BJ (cell line): ENCODE results near the gene BIRC3. TPM values are rescaled to one million over a fixed set of nuclear protein-coding genes. Genes with fewer than 3 reads are reported as not detected.
"Not testable (repeated sequence)": the region's sequence is repeated elsewhere in the genome, so short reads cannot be mapped to it uniquely, and the experiment has no call there.

ENCODE experiments used
- CTCF ChIA-PET: fragments of 350-600 bp; formaldehyde crosslinking; extraction: SDS; loops from one replicate; lab custom pipeline; 2021; ENCODE audit warnings: antibody characterized with exemption, inconsistent platforms; lab: Yijun Ruan, JAX
- POLR2A ChIA-PET: fragments of 300-600 bp; sonication (Branson Sonifier 250); formaldehyde crosslinking; extraction: SDS; loops from one replicate; lab custom pipeline; 2021; ENCODE audit warnings: antibody characterized with exemption; lab: Charles Lee
- DNase-seq: peaks from one replicate; pipeline ENCODE4 v3.0.0-alpha.2; 2011; ENCODE audit warnings: low read depth
- H3K27me3 ChIP-seq: 2 replicates; pipeline ENCODE4 v1.6.0; 2011; ENCODE audit warnings: low read length; ENCODE audit not compliant: control insufficient read depth, insufficient read depth
- H3K36me3 ChIP-seq: 2 replicates; pipeline ENCODE4 v1.5.1; 2011; ENCODE audit warnings: low read length; ENCODE audit not compliant: control insufficient read depth, insufficient read depth
- H3K4me3 ChIP-seq: 2 replicates; pipeline ENCODE4 v1.5.1; 2011; ENCODE audit warnings: low read depth, mild to moderate bottlenecking, control low read depth, low read length
- CTCF ChIP-seq: IDR thresholded peaks from 2 replicates; pipeline ENCODE4 v1.5.1; 2011; ENCODE audit warnings: low read depth, mild to moderate bottlenecking, control low read depth, inconsistent platforms, low read length, moderate library complexity; ENCODE audit not compliant: insufficient read depth
- polyA plus RNA-seq: library from polyadenylated mRNA; depleted of rRNA; stranded (reverse); fragments of >200 nt; gene quantifications from 2 replicates; pipeline ENCODE4 v1.2.3, GENCODE V29; 2011

Gene BIRC3
- polyA plus RNA-seq, 1 experiment, result 0.48 TPM

DNA sequence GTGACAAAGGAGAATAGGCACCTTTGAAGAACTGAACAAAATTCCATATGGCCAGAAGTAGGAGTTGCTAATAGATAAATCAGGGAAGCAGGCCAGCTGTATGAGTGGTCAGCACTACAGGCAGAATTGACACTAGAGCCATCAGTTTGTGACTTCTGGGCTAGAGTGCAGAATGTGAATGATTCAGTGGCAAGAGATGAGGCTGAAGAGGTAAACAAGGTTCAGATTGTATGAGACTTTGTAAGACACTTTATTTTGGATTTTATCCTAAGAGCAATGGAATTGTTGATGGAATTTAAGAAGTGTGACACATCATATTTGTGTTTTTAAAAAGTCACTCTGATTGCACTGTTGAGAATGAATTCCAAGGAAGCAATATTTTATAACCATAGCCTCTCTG lies 12.9 kb downstream of the BIRC3 start:
- ChIA-PET POLR2A (no interaction called here), CTCF (interaction anchor here (1.1 kb wide), 1 partner anchor 23 kb away, joined by 5 read pairs; no protein-coding TSS in a partner anchor)
- DNase-seq, result no peak
- Histone ChIP-seq H3K4me3 (no peak overlapping the region), H3K36me3 (no peaks in the 10 kb centered on the region), H3K27me3 (no peaks in the 10 kb centered on the region)
- no peak for TF ChIP-seq CTCF

DNA sequence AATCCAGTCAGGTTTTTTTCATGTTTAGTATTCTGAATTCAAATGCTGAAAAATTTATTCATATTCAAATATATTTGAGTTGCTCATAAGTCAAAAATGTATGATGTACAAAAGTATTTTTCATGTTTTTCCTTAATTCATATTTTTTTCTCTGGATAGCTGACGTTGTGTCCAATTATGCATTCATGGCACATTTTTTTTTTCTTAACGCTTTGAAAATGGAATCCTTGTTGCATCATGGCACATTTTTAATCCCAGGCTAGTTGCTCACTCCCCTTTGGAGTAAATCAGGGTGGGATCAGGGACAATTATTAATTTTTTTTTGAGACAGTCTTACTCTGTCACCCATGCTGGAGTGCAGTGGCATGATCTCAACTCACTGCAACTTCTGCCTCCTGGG lies 14.1 kb downstream of the BIRC3 start:
- no peak for DNase-seq
- H3K4me3 ChIP-seq, result no peak overlapping the region
- ChIA-PET POLR2A (no interaction called here), CTCF (interaction anchor here (1.7 kb wide), 1 partner anchor 18 kb away, joined by 4 read pairs; no protein-coding TSS in a partner anchor)
- H3K27me3 ChIP-seq, result no peaks in the 10 kb centered on the region
- H3K36me3 ChIP-seq, result no peaks in the 10 kb centered on the region
- TF ChIP-seq CTCF, result no peak

GRCh38 chr11:102332611-102332994 lies 15.3 kb downstream of the BIRC3 start:
- TF ChIP-seq CTCF, result no peak
- DNase-seq, result no peak
- ChIA-PET CTCF (interaction anchor here (0.7 to 1.7 kb wide), 2 partner anchors 9 to 19 kb away, joined by 3 to 4 read pairs; no protein-coding TSS in a partner anchor), POLR2A (no interaction called here)
- H3K36me3 ChIP-seq, result no peaks in the 10 kb centered on the region
- no peaks in the 10 kb centered on the region for H3K27me3 ChIP-seq
- no peak overlapping the region for H3K4me3 ChIP-seq

DNA sequence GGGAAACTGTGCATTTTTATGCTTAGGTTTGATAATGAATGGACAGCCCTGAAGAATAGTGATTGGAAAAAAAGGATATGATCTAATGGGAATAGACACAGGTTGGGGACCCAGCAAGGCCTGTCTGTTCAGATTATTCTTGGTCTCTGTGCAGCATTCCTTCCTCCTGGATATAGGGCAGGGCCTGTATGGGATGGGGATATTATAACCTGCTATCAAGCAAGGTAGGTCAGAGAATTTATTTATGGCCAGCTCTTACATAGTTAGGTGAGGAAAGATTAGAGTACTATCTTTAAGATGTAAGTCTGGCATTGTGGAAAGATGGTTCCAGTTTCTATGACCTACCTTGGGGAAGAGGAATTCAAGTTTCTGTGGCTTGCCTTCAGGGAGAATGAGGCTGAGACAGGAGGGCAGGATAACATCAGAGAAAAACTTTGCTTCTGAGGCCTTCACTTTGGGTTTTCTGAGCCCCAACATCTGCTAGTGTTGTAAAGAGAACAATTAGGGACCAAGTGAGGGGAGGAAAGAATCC lies 21.3 kb downstream of the BIRC3 start:
- Histone ChIP-seq H3K4me3 (no peak overlapping the region), H3K27me3 (no peaks in the 10 kb centered on the region), H3K36me3 (no peaks in the 10 kb centered on the region)
- no peak for TF ChIP-seq CTCF
- ChIA-PET POLR2A (no interaction called here), CTCF (interaction anchor here (1.9 kb wide), 1 partner anchor 328 kb away, joined by 7 read pairs; no protein-coding TSS in a partner anchor)
- no peak for DNase-seq

GRCh38 chr11:102341311-102341710 lies 24.0 kb downstream of the BIRC3 start:
- H3K27me3 ChIP-seq, H3K4me3 ChIP-seq, POLR2A ChIA-PET, DNase-seq, H3K36me3 ChIP-seq: not testable (repeated sequence)
- CTCF ChIA-PET, result interaction anchor here (0.6 to 5.2 kb wide), 30 partner anchors 9 to 328 kb away, joined by 3 to 38 read pairs (median 4); no protein-coding TSS in a partner anchor
